Measurements from ENCODE around the gene KNSTRN.
A peak's percentile ranks its signal among the peaks of the same experiment; 100 is the strongest.

KNSTRN gene

DNA sequence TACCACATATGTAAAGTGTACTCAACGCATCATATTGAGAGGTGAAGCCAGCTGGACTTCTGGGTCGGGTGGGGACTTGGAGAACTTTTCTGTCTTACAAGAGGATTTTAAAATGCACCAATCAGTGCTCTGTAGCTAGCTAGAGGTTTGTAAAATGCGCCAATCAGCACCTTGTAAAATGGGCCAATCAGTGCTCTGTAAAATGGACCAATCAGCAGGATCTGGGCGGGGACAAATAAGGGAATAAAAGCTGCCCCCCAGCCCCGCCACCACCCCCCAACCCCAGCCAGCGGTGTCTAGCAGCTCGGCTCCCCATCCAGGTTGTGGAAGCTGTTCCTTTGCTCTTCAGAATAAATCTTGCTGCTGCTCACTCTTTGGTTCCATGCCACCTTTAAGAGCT, 16.8 kb downstream of the KNSTRN start:
- DNase-seq = no peak

DNA sequence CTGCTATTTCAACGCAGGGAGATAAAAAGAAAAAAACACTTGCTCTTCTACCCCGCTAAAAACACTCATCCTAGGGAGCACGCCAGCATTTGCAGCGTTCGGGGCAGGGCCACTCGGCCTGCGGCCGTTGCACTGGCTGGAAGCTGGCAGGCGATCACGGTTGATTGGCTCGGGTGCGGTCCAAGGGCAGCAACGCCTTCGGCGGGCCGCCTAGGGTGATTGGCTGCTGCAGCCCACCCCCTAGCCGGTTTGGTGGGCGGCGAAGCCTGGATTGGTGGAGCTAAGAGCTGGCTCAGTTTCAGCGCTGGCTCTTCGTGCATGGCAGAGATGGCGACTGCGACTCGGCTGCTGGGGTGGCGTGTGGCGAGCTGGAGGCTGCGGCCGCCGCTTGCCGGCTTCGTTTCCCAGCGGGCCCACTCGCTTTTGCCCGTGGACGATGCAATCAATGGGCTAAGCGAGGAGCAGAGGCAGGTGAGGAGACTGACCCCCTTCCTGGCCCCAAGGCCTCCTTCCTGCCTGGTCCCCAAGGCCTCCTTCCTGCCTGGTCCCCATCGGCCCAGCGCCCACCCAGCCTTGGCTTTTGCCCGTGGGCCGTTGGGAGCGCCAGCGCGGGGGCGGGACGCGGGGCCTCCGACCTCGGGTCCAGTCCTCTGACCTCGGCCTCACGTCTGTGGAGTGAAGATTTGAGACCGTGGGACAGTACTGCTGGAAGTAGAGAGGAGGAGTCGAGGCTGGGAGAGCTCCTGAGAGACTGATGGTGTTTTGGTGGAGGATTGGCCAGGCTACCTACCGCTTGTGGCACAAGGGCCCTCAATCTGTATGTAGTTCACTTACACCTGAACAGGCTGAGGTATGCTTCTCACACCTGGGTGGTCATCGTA, 23.2 kb downstream of the KNSTRN start, which contains the start of gene IVD:
TSS of gene IVD (plus strand) at position 295 of the 881 bp plus-strand sequence. CDS start at position 328, 33 bp downstream.
- peak; percentile 95 to 97 (median 96) for DNase-seq

DNA sequence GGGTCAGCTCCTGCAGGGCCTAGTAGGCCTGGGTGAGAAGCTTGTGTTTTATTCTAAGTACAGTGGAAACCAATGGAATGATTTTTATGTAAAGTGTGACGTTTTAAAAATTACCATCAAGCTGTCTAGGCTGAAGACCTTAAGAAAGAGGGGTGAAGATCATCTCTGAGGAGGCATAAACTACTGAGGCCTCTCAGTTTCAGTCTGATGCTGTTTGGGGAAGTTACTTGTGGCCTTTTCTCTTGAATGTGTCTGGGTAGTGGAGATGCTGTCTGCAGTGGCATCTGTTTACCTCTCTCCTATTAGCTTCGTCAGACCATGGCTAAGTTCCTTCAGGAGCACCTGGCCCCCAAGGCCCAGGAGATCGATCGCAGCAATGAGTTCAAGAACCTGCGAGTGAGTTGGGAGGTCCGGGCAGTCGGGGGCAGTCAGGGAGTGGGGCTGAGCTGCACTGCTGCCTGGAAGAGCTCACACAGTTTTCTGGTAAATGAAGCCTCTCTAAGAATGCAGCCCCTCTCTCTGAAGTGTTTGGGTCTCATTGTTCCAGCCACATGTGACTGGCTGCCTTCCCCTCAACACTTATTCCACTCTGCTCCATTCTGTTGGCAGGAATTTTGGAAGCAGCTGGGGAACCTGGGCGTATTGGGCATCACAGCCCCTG, 24.9 kb downstream of the KNSTRN start:
- peak in 1 of 3 donors; percentile 26 for DNase-seq

DNA sequence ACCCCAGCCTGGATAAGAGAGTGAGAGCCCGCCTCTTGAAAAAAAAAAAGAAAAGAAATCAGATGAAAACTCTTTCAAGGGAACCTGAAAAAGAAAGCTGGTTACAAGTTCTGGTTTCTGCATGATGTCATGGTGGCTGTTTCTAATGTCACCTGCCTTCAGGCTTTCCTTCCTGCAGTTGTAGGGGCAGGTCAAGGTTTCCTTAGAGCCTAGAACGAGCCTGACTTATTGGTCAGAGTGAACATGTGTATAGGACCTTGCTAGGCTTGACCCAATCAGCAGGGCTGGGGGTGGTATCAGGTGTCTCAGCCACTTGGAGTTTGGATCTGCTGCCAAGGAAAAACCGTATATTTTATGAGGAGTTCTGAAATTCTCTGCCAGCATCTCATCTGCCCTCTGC, 26.8 kb downstream of the KNSTRN start:
- DNase-seq = no peak

DNA sequence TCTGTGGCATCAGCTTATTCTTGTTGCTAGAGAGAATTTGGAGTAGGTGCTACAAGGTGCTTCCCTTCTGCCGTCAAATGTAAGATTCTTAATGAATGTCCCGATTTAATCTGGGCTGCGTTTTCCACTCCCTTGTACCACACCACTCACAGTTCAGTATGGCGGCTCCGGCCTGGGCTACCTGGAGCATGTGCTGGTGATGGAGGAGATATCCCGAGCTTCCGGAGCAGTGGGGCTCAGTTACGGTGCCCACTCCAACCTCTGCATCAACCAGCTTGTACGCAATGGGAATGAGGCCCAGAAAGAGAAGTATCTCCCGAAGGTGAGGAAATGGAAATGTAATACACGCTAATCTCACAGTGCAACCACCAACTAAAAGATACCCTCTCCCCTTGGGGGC, 28.0 kb downstream of the KNSTRN start:
- no peak for DNase-seq

DNA sequence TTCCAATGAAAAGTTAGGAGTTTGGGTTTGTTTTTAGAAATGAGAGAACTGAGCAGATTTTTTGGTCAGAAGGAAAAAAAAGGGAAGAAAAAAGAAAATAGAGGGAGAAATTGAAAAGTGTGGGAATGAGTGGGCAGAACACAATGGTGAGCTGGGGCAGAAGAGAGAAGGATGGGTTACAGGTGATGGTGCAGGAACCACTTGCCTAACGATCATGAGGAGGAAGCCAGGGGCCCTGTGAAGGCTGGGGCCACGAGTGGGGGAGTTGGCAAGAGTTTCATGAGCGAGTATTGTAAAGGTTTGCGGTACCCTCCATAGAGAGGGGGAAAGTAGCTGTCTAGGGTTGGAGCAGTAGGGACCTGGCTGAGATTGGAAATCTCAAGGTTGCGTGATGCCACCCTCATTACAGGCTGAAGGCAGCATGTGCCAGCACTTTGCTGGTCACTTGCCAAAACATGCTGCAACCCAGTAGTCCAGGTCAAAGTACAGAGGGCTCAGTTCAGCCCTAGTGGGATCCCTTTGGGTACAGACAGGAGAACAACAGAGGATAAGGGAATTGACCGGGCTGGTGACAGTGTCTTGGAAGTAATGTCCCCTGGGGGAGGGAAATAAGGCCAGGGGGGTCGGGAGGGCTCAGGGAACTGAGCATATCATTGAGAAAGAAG, 29.7 kb downstream of the KNSTRN start:
- no peak for DNase-seq

DNA sequence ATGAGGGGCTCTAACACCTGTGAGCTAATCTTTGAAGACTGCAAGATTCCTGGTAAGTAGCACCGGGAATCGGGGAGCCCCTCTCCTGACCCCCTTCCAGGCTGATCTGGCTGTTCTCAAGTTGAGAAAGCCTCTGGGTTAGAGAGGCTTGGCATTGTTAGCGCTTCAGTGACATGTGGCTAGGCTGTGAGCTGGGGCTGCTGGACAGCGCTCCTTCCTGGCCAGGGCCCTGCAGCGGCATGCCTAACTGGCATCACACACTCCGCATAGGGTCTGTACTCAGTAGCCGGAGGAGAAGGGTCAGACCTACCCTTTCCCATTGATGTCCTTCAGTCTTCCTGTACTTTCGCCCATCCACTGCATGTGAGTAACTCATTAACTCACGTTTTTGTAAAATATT, 30.5 kb downstream of the KNSTRN start:
- DNase-seq = no peak

DNA sequence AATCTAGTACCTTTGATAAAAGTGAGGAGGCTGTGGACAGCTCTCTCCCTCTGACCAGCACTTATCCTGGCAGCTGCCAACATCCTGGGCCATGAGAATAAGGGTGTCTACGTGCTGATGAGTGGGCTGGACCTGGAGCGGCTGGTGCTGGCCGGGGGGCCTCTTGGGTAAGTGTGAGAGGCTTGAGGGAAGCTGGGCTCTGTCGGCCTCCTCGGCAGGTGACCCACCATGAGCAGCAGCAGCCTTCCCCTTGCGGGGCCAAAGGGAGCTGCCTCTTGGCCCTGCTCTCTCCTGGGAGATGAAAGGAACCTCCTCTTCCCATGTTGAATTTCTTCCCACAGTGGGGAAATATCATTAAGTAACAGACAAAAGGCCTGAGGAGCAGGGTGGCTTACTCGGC, 32.3 kb downstream of the KNSTRN start:
- no peak for DNase-seq

DNA sequence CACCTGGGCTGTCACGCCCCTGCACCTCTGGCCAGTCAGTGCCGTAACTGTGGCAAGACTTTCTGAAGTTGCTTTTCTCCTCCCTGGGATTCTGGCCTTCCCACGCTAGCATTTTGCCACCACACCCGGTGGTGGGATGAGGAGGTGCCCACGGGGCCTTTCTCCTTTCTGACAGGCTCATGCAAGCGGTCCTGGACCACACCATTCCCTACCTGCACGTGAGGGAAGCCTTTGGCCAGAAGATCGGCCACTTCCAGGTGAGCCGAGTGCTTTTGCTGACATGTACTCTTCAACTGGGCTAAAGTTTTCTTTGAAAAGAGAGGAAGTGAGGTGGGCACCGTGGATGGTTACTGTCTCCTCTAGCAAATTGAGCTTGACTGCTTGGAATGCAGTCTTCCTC, 32.7 kb downstream of the KNSTRN start:
- no peak for DNase-seq

DNA sequence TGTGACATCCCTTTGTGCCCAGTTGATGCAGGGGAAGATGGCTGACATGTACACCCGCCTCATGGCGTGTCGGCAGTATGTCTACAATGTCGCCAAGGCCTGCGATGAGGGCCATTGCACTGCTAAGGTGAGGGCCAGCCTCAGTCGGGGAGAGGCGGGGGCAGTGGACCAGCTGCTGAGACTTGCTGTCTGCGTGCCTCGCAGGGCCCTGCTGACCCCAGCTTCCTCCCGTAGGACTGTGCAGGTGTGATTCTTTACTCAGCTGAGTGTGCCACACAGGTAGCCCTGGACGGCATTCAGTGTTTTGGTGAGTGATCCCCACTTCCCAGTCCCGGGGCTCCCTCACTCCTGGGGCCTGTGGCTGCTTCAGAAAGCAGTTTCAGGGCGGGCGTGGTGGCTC, 33.5 kb downstream of the KNSTRN start:
- no peak for DNase-seq

DNA sequence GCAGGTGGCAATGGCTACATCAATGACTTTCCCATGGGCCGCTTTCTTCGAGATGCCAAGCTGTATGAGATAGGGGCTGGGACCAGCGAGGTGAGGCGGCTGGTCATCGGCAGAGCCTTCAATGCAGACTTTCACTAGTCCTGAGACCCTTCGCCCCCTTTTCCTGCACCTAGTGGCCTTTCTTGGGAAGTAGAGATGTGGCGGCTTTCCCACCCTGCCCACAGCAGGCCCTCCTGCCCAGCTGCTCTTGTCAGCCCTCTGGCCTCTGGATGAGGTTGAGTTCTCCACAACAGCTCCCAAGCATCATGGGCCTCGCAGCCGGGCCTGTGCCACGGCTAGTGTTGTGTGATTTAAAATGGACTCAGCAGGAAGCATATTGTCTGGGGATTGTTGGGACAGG, 35.6 kb downstream of the KNSTRN start:
- no peak for DNase-seq

DNA sequence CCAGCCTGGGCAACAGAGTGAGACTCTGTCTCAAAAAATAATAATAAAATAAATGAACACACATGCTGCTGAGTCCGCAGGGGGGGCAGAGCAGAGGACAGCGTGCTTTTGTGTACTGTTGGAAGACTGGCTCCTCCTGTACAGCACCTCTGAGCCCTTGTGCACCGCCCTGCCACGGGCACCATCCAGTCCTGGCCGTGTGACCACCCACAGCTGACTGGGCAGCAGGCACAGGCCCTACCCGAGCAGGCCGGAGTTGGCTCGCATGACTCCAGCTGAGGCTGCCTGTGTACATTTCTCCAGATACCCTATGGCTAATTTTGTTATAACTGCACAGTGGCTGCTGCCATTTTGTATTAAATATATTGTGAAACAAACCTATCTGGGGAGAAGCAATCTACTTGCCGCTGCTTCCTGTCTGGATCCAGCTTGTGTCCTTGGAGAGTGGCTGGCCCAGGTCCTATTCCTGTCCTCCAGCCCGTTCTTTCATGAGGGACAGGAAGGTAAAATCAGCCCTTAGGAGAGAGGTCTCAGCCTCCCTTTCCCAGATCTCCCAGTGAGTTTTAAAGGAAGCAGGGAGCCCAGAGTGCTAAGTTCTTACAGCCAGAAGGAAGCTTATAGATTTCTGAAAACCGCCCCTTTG, 37.7 kb downstream of the KNSTRN start:
- DNase-seq = no peak

DNA sequence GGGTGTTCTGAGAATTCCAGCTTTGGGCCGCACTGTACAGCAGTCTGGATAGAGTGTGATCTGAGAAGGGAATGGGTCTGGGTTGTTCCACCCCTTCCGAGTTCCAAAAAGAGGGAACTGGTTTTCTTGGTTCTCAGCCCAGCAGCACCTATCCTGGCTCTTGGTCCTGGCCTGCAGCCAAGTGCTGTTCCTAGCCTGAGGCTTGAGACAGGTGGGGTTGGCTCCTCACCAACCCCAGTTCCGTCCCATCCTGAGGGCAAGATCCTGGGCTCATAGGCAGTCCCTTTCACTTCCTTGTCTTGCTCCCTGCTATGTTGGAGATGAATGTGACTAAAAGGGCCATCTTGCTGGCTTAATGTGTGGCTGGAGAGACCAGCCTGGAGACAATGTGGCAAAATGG, 38.3 kb downstream of the KNSTRN start:
- DNase-seq = no peak

DNA sequence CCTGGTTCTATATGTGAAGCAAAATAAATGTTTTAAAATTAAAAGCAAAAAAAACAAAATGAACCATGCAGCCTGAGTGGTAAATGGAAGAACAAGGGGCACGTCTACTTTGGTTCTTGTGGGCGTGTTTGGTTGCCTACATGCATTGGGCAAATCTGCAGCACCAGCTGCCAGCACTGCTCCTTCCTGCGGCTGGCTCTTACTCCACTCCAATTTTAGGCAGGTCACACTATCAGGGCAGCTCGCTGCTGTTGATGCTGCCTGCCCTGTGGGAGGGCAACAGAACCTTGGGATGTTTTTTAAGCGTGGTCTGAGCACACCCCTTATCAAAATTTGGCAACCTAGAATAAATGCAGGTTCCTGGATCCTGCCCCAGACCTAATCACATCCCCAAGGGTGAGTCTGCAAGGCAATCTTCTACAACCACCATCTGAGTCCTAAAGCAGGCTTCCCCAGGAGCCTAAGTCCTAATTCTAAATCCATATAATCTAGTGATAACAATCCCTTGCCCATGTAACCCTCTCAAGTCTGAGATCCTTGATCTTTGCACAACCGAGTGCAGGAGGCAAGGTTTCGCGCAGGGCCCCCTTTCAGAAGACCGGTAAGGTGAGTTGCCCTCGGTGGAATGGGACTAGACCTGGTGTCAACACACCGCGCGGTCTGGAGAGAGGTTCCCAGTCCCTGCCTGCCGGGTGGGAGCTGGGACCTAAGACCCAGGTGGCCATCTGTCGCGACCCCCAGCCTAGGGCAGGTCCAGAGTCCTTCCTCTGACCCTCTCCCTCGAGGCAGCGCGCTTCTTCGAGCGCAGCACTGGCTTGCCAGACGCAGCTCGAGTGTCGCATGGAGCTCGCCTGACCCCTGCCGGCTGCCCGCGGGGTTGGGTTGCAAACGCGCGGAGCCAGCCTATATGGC, 39.0 kb downstream of the KNSTRN start:
- DNase-seq = peak; percentile 79 to 91 (median 91)

DNA sequence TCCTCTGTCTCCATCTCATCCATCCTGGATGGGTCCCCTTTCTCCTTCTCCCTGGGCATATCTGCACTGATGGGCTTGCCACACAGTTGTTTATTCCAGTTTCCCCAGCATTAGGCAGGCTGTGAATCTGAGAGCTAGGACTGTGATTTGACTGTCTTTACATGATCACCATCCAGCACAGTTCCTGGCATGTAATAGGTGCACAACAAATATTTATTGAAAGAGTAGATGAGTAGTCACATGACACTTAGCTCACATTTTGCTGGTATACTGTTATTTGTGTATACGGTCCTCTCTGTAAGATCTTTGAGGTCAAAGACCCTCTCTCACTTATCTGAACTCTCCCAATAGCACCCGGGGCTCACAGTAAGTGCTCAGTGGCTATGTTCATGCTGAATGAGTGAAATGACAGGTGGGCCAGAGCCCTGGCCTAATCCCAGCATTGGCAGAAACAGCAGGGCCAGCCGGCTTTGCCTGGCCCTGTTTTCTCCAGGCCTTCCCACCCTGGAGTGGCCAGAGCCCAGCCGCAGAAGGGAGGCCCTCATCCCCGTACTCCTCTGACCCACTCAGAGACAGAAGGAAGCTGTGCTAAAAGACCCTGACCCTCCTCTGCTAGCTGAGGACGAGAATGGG, 42.1 kb downstream of the KNSTRN start:
- DNase-seq = no peak

DNA sequence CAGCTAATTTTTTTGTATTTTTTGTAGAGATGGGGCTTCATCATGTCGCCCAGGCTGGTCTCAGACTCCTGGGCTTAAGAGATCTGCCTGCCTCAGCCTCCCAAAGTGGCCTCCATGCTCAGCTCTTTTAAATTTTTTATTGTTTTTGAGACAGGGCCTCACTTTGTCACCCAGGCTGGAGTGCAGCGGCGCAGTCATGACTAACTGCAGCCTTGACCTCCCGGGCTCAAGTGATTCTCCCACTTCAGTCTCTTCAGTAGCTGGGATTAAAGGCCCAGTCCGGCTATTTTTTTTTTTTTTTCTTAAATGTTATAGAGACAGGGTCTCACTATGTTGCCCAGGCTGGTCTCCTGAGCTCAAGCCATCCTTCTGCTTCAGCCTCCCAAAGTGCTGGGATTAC, 43.2 kb downstream of the KNSTRN start:
- DNase-seq = no peak

DNA sequence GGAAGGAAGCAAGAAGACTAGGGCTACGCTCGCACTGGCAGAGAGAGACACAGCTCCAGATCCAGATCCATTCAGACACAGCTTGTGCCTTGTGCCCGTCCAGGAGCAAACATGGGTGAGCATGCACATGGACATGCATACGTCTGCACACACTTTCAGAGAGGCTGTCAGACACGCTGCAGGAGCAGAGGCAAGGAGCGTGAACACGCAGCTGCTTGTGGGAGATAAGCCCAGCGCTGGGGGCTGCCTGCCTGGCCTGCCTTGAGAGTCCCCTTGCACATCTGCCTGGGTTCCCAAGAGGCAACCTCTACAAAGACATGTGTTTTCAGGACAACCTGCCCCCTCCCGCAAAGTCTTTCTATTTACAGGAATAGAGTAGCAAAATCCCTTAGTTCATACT, 44.7 kb downstream of the KNSTRN start:
- no peak for DNase-seq

DNA sequence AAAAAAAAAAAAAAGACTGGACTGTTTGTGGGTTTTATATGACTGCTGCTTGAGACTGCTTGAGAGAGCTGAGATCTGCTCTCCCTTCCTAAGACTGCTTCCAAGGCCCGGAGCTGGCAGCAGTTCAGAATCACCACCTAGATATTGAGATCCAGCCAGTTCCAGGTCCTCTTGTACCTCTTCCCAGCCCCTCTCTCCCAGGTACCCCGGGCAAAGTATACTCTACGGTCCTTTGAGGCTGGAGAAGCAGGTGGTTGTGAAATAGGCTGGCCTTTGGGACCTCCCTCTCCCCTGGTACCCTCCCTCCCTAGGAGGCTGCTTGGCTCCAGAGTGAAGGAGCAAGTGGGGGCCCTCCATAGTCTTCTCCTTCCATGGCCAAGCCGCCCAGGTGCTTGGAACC, 45.7 kb downstream of the KNSTRN start:
- DNase-seq = no peak

DNA sequence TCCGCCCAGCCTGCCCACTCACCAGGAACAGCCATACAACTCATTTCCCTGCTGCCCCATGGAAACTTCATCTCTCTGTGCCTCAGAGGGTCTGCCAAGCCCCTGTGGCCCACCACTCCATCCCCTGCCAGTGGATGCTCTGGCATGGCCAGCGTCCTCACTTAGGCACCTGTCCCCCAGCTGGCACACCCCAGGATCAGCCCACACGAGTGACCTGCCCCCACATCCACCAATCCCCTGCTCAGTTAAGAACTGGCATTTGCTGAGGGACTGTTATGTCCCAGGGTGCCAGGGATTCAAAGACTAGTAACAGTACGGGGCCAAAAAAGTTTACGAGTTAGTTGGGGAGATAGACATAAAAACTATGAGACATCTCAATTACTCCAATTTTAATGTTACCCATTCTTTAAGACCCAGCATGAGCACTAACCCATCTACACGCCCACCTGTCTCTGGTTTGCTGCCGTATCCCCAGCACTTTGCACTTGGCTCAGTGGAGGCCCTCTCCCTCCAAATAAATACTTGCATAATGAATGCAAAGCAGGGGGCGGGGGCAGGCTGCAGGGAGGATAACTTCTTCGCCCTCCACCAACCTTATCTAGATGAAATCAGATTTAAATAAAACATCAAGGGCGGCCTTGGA, 46.7 kb downstream of the KNSTRN start:
- no peak for DNase-seq

DNA sequence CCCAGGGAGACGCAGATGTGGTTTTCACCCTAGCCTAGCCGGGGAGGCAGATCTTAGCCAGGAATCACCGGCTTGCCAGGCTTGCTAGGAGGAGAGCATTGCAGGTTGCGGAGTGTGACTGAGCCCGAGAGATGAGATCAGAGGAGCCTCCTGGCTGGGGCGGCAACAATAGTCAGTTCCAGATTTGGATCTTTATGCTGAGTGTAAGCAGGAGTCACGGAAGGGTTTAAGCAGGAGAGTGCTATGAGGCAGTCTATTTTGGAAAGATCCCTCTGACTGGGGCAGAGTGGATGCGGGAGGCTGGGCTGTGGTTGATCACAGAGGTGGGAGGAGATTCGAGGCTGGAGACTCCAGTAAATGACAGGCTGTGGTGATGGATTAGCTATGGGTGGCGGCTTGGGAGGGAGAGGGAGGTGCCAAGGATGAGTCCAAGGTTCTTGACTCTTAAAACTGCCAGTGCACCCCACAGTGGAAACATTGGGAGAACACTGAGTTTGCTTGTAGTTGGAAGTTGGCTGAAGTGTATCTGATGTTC, 47.8 kb downstream of the KNSTRN start:
- DNase-seq = no peak

Measured in suppressor macrophage treated with lipopolysaccharide for 1 hour (primary cell).